ENCODE measurements around the gene FAM131A. TPM values are rescaled to one million over a fixed set of nuclear protein-coding genes. Genes with fewer than 3 reads are reported as not detected.

Gene FAM131A
- total and polyA plus RNA-seq, 10 of the 15 experiments (the other 5 are each of a cell fraction or from before 2014, with no cell fraction given), result 0.31 to 4.5 (median 1.5) TPM

GRCh38 chr3:184289426-184289938, 47.9 kb upstream of the FAM131A start:
- no peak overlapping the region for H3K27ac ChIP-seq (ENCODE audit: control insufficient read depth, insufficient read depth)
- ChIA-PET RAD21 (ENCODE audit: unreplicated experiment) (interaction anchor here (0.8 to 1.2 kb wide), 3 partner anchors 37 to 394 kb away, joined by 3 to 6 read pairs (median 3); no protein-coding TSS in a partner anchor), POLR2A (no interaction called here), SMC1A (ENCODE audit: uncharacterized antibody, unreplicated experiment) (interaction anchor here (0.6 to 1.7 kb wide), 4 partner anchors 102 to 394 kb away, joined by 3 to 9 read pairs (median 3); no protein-coding TSS in a partner anchor), CTCF (interaction anchor here (0.6 to 1.9 kb wide), 8 partner anchors 18 to 394 kb away, joined by 3 to 12 read pairs (median 4); no protein-coding TSS in a partner anchor)
- DNase-seq (ENCODE audit: low read depth, low spot score) (no peak), ATAC-seq (peak; percentile 88), FAIRE-seq (peak; percentile 62)
- no peaks in the 10 kb centered on the region for H3K4me1 ChIP-seq (ENCODE audit: control insufficient read depth, insufficient read depth, low read length)
- no peaks in the 10 kb centered on the region for H3K9me3 ChIP-seq (replicated peaks; ENCODE audit: control insufficient read depth, insufficient read depth, low read length)
- no peak overlapping the region for H3K4me2 ChIP-seq (ENCODE audit: control insufficient read depth, insufficient read depth)
- H4K20me1 ChIP-seq (ENCODE audit: control insufficient read depth, insufficient read depth), result no peaks in the 10 kb centered on the region
- no peak overlapping the region for H3K4me3 ChIP-seq
- intact Hi-C loops (cut with micrococcal nuclease; ENCODE audit: unreplicated experiment) (loop anchor here (1.0 to 2.0 kb wide), 2 partner anchors 63 to 394 kb away; no protein-coding TSS in a partner anchor), in situ Hi-C loops (cut with MboI) (loop anchor here (5.0 kb wide), 1 partner anchor 397 kb away; no protein-coding TSS in a partner anchor)
- 13% methylated on average over 10 of the region's 10 CpGs for WGBS (ENCODE audit: insufficient coverage, insufficient replicate concordance, low lambda C conversion rate, missing lambda C conversion rate)
- BruUV-seq (replicated peaks), result no TSS peak
- H2AFZ ChIP-seq (ENCODE audit: control insufficient read depth, low read depth, low read length), result no peak overlapping the region
- no peaks in the 10 kb centered on the region; a peak in 1 of 4 replicates for H3K27me3 ChIP-seq (replicated peaks in 1 of 2; ENCODE audit: control insufficient read depth in 2 of 2, insufficient read depth in 2 of 2, low read length in 1 of 2)
- H3K9ac ChIP-seq (ENCODE audit: control insufficient read depth, insufficient read depth, low read length), result no peak overlapping the region
- no peaks in the 10 kb centered on the region for H3K36me3 ChIP-seq (ENCODE audit: control insufficient read depth in 2 of 2, insufficient read depth in 2 of 2, low read length in 1 of 2)
- no peaks in the 10 kb centered on the region for H3K79me2 ChIP-seq (ENCODE audit: control insufficient read depth, insufficient read depth, low read length)
- TF ChIP-seq RELA (IDR thresholded peaks at IDR 0.05; ENCODE audit: borderline replicate concordance, partially characterized antibody) (peak; percentile 19), RAD21 (IDR thresholded peaks at IDR 0.05; ENCODE audit: insufficient read depth, low read depth, low read length) (peak; percentile 76), YY1 (IDR thresholded peaks at IDR 0.05; ENCODE audit: low read depth, low read length) (peak; percentile 41; the same call in 1 of the 2 replicates), ESRRA (IDR thresholded peaks at IDR 0.05; ENCODE audit: low read length) (no peak), SMC3 (IDR thresholded peaks at IDR 0.05; ENCODE audit: borderline replicate concordance, low read length) (peak; percentile 61; the same call in 1 of the 2 replicates), MEF2A (IDR thresholded peaks at IDR 0.05; ENCODE audit: insufficient read depth, low read depth, low read length) (no peak), RB1 (IDR thresholded peaks at IDR 0.05; ENCODE audit: borderline replicate concordance) (0 out of 2 replicates have a peak, but pooled peaks have one; percentile 20), PKNOX1 (IDR thresholded peaks at IDR 0.05) (no peak), CTCF (IDR thresholded peaks at IDR 0.05 in 2 of 3, conservative IDR thresholded peaks at IDR 0.05 in 1 of 3; ENCODE audit: control insufficient read depth in 2 of 3, extremely low read depth in 1 of 3, insufficient read depth in 1 of 3, low read depth in 3 of 3, low read length in 3 of 3) (peak; percentile 63 to 68 (median 68))
